GM21390 (cell line): ENCODE measurements around the gene STC2.
"Not testable (repeated sequence)": the region's sequence is repeated elsewhere in the genome, so short reads cannot be mapped to it uniquely, and the experiment has no call there.

Source experiments
- ATAC-seq: cut with Tn5 transposase; IDR thresholded peaks from one replicate; pipeline ENCODE4 v1.9.1; 2021; ENCODE audit not compliant: unreplicated experiment

Gene STC2

GRCh38 chr5:173327948-173328843 lies at the start of gene STC2:
Gene STC2 (minus strand): TSS chr5:173328414. CDS start chr5:173328193, 221 bp downstream.
- peak; percentile 45 for ATAC-seq

GRCh38 chr5:173371400-173371799 lies 43.2 kb upstream of the STC2 start:
- ATAC-seq, result no peak

GRCh38 chr5:173363406-173363805 lies 35.2 kb upstream of the STC2 start:
- ATAC-seq, result not testable (repeated sequence)

GRCh38 chr5:173355561-173355960 lies 27.3 kb upstream of the STC2 start:
- ATAC-seq, result no peak

- ATAC-seq, result no peak
These were observed 26.4 kb upstream of the STC2 start for GRCh38 chr5:173354645-173355044.

- ATAC-seq, result no peak
These were observed 24.4 kb upstream of the STC2 start for GRCh38 chr5:173352366-173353349.

GRCh38 chr5:173342813-173343755 lies 14.9 kb upstream of the STC2 start:
- no peak for ATAC-seq

- no peak for ATAC-seq
These were observed 13.8 kb upstream of the STC2 start for GRCh38 chr5:173341961-173342430.

GRCh38 chr5:173340984-173341383 lies 12.8 kb upstream of the STC2 start:
- no peak for ATAC-seq

- ATAC-seq, result no peak
These were observed 12.2 kb upstream of the STC2 start for GRCh38 chr5:173340451-173340850.

- ATAC-seq, result no peak
These were observed 11.1 kb upstream of the STC2 start for GRCh38 chr5:173339286-173339685.

- ATAC-seq, result no peak
These were observed 10.3 kb upstream of the STC2 start for GRCh38 chr5:173338380-173339015.

- no peak for ATAC-seq
These were observed 6.6 kb upstream of the STC2 start for GRCh38 chr5:173334808-173335207.

GRCh38 chr5:173333925-173334661 lies 5.9 kb upstream of the STC2 start:
- no peak for ATAC-seq

- ATAC-seq, result peak; percentile 72
These were observed 3.8 kb upstream of the STC2 start for GRCh38 chr5:173331956-173332479.

GRCh38 chr5:173331287-173331686 lies 3.1 kb upstream of the STC2 start:
- ATAC-seq, result no peak

GRCh38 chr5:173330338-173331206 lies 2.4 kb upstream of the STC2 start:
- ATAC-seq, result no peak
